OCI-LY7 (cell line): ENCODE results near the gene RXFP3.

Source experiments
- EZH2phosphoT487 ChIP-seq: fragments of 200-600 bp; sonication (generic); IDR thresholded peaks from 2 replicates; pipeline ENCODE4 v1.6.1; 2018; ENCODE audit warnings: low read depth, borderline replicate concordance, mild to moderate bottlenecking, mixed run types, antibody characterized with exemption, low read length, moderate library complexity, mixed read lengths
- TF ChIP-seq, protein P1 (sequence below): fragments of 200-600 bp; sonication (generic); conservative IDR thresholded peaks from 2 replicates; pipeline ENCODE4 v1.5.1; 2014; ENCODE audit warnings: mild to moderate bottlenecking, antibody characterized with exemption, low read length, moderate library complexity, mixed read lengths

DNA sequence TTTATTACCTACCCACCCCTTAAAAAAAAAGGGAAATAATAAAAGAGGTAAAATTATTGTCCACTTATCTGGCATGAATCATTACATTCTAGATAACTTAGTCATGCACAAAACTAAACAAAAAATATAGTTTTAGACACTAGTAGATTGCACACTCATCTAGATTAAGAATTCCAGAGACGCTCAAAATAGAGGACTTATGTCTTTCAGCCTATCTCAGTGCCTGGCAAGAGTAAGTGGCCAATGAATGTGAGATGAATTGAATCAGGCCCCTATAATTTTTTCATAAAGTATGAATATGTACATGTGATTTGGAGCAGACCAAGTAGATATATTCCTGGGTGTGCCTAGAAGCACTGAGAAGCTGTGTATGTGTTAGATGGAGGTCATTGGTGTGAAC, 2.0 kb upstream of the RXFP3 start:
- TF ChIP-seq, protein P1, sequence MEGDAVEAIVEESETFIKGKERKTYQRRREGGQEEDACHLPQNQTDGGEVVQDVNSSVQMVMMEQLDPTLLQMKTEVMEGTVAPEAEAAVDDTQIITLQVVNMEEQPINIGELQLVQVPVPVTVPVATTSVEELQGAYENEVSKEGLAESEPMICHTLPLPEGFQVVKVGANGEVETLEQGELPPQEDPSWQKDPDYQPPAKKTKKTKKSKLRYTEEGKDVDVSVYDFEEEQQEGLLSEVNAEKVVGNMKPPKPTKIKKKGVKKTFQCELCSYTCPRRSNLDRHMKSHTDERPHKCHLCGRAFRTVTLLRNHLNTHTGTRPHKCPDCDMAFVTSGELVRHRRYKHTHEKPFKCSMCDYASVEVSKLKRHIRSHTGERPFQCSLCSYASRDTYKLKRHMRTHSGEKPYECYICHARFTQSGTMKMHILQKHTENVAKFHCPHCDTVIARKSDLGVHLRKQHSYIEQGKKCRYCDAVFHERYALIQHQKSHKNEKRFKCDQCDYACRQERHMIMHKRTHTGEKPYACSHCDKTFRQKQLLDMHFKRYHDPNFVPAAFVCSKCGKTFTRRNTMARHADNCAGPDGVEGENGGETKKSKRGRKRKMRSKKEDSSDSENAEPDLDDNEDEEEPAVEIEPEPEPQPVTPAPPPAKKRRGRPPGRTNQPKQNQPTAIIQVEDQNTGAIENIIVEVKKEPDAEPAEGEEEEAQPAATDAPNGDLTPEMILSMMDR = no peak
- no peak for TF ChIP-seq EZH2phosphoT487
